ENCODE results near the gene APOL1. TPM values are rescaled to one million over a fixed set of nuclear protein-coding genes. Genes with fewer than 3 reads are reported as not detected.

The APOL1 gene
- polyA plus RNA-seq, 1 donor from 2014 or later, result not detected

- no peaks in the 10 kb centered on the region for H3F3A ChIP-seq (ENCODE audit: insufficient read depth, low read length, poor library complexity, severe bottlenecking)
- no peaks in the 10 kb centered on the region for H3K9me3 ChIP-seq (ENCODE audit: low read length)
- H3K27ac ChIP-seq (ENCODE audit: low read length), result no peak overlapping the region
- no peaks in the 10 kb centered on the region for H4K20me1 ChIP-seq (ENCODE audit: insufficient read depth)
- no peak overlapping the region for H2AFZ ChIP-seq (ENCODE audit: low read depth, low read length)
- H3K9me2 ChIP-seq (ENCODE audit: insufficient read depth, low read length), result no peaks in the 10 kb centered on the region
- H3K9ac ChIP-seq (ENCODE audit: low read length), result no peak overlapping the region
- H3K79me2 ChIP-seq (replicated peaks; ENCODE audit: insufficient read depth, low read length), result no peaks in the 10 kb centered on the region
- no peak overlapping the region for H3K4me2 ChIP-seq (ENCODE audit: low read length)
- H3K36me3 ChIP-seq (ENCODE audit: insufficient read depth, low read length), result no peaks in the 10 kb centered on the region
- TF ChIP-seq POLR2AphosphoS5 (IDR thresholded peaks at IDR 0.05) (no peak), RAD21 (conservative IDR thresholded peaks at IDR 0.05) (no peak), TAF1 (IDR thresholded peaks at IDR 0.05; ENCODE audit: low read depth) (no peak), EP300 (conservative IDR thresholded peaks at IDR 0.05; ENCODE audit: poor library complexity, severe bottlenecking) (no peak), SMC3 (conservative IDR thresholded peaks at IDR 0.05; ENCODE audit: poor library complexity) (no peak), MXI1 (conservative IDR thresholded peaks at IDR 0.05; ENCODE audit: poor library complexity, severe bottlenecking) (no peak), REST (IDR thresholded peaks at IDR 0.05; ENCODE audit: borderline replicate concordance) (no peak)
- no peaks in the 10 kb centered on the region for H3K27me3 ChIP-seq (ENCODE audit: insufficient read depth, low read depth, low read length)
- H3K4me3 ChIP-seq (ENCODE audit: low read length), result no peak overlapping the region
These were observed 47.0 kb downstream of the APOL1 start for GRCh38 chr22:36299911-36300310.

- H3K79me2 ChIP-seq (replicated peaks; ENCODE audit: insufficient read depth, low read length), result no peaks in the 10 kb centered on the region
- H3K9me3 ChIP-seq (ENCODE audit: low read length), result no peaks in the 10 kb centered on the region
- H3K9ac ChIP-seq (ENCODE audit: low read length), result no peak overlapping the region
- no peaks in the 10 kb centered on the region for H3K36me3 ChIP-seq (ENCODE audit: insufficient read depth, low read length)
- H3K27me3 ChIP-seq (ENCODE audit: insufficient read depth, low read depth, low read length), result no peaks in the 10 kb centered on the region
- H3K4me3 ChIP-seq (ENCODE audit: low read length), result no peak overlapping the region
- TF ChIP-seq EZH2 (IDR thresholded peaks at IDR 0.05; ENCODE audit: borderline replicate concordance, insufficient read depth, low read length, poor library complexity, severe bottlenecking) (no peak), EP300 (conservative IDR thresholded peaks at IDR 0.05; ENCODE audit: poor library complexity, severe bottlenecking) (no peak), REST (IDR thresholded peaks at IDR 0.05; ENCODE audit: borderline replicate concordance) (no peak), SMC3 (conservative IDR thresholded peaks at IDR 0.05; ENCODE audit: poor library complexity) (no peak)
- H3K27ac ChIP-seq (ENCODE audit: low read length), result no peak overlapping the region
- no peak overlapping the region for H3K4me2 ChIP-seq (ENCODE audit: low read length)
- H3F3A ChIP-seq (ENCODE audit: insufficient read depth, low read length, poor library complexity, severe bottlenecking), result no peaks in the 10 kb centered on the region
- no peak overlapping the region for H2AFZ ChIP-seq (ENCODE audit: low read depth, low read length)
- H4K20me1 ChIP-seq (ENCODE audit: insufficient read depth), result no peaks in the 10 kb centered on the region
- H3K9me2 ChIP-seq (ENCODE audit: insufficient read depth, low read length), result no peaks in the 10 kb centered on the region
These were observed 47.7 kb downstream of the APOL1 start for GRCh38 chr22:36300396-36301212.
